ENCODE data around the gene RNU6-1.

The RNU6-1 gene

DNA sequence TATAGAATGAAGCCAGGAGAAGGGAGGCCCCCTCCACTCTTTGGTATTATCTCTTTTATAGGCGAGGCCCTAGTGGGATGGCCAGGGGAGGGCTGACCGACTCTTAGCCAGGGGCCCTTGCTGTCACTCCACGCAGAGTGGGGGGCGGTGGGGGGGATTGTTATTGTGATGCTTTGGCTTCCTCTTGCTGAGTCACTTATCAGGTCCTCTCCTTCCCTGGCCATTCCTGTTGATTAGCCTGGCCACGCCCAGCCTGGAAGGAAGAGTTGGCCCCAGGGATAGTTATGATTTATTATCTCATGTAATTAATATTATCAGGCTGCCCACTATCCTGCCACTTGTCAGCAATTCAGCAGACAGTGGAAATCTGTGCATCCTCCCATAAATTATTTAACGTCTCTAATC is 40.0 kb downstream of the RNU6-1 start:
- DNase-seq = no peak

DNA sequence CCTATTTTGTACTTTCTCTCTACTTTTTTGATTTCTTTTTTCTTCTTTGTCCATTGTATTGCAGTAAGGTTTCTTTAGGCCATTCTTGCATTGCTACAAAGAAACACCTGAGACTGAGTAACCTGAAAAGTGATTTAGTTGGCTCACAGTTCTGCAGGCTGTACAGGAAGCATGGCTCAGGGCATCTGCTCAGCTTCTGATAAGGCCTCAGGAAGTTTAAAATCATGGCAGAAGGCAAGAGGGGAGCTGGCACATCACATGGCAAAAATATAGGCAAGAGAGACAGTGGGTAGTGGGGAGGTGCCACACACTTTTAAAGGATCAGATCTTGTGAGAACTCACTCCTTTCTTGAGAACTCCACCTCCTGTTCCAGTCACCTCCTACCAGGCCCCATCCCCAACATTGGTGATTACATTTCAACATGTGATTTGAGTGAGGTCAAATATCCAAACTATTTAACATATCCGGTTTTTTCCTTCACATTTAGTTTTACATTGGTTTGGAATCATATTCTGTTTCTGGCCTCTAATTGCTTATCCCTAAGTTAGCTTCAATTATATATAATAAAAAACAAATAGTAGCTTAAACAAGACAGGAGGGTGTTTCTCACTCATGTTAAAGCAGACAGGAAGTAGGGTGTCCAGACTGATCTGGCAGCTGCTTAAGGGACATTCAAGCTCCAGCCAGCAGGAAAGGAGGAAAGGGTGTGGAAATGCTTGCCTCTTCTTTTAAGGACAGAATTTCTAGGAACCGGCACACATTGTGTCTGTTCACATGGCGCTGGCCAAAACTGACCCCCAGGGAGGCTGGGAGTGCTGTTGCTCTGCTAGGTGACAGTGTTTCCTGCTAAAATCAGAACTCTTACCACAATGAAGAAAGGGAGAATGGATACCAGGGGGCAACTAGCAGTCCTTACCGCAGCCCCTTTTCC is 43.4 kb downstream of the RNU6-1 start:
- DNase-seq = no peak

DNA sequence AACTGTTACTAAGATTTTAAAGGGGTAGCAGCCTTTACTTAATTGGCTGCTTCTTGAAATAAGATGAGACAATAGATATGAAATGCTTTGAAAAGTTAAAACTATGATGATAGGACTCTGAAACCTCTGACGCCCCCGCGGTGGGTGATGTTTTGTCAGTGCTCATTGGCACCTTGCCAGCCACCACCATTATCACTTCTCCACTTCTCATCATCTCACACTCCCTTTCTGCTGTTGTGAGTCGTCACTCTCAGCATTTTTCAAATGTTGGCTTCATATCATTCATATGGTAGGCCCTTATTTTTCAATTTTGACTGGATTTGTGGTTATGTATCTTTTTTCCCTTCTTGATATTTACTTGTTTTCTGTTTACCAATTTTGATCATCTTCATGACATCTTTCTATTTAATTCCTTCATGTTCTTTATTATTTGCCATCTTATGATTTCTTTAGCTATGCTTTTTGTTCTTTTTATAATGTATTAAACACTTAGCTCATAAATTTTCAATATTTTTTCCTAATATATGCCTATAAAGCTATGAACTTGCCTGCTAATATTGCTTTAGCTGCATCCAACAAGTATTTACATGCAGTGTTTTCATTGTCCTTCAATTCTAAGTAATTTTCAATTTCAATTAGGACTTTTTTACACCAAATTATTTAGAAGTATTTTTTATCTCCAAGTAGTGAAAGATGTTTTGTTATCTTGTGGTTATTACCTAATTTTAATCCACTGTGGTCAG is 44.8 kb downstream of the RNU6-1 start:
- no peak for DNase-seq

DNA sequence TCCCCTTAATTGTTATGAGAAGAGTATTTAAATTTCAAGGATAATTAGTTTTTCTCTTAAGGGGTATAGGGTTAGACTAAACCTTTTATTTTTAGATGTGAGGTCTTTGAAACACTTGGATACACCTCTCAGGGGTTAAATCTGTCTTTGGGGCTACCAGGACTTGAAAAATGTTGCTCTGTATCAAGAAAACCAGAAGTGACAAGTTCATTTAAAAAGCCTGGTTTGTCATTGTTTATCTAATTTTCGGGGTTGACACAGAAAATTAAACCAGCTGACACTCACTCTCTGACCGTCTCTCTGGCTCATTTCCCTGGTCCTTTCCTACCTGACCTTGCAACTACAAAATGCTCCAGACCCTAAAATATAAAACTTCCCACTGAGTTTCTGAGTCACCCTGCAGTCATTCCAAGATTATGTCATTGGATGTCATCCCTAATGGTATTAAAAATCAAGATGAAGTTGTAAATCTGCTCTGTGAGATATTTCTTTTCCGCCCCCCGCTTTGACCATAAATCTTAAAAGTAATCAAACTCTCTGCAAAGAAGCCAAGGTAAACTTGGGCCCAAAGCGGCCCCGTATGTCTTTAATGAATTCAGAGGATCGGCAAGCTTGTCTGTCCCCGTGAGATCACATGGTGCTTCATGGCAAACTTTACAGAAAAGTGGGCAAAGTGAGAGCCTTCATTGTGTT is 47.4 kb downstream of the RNU6-1 start:
- no peak for DNase-seq

DNA sequence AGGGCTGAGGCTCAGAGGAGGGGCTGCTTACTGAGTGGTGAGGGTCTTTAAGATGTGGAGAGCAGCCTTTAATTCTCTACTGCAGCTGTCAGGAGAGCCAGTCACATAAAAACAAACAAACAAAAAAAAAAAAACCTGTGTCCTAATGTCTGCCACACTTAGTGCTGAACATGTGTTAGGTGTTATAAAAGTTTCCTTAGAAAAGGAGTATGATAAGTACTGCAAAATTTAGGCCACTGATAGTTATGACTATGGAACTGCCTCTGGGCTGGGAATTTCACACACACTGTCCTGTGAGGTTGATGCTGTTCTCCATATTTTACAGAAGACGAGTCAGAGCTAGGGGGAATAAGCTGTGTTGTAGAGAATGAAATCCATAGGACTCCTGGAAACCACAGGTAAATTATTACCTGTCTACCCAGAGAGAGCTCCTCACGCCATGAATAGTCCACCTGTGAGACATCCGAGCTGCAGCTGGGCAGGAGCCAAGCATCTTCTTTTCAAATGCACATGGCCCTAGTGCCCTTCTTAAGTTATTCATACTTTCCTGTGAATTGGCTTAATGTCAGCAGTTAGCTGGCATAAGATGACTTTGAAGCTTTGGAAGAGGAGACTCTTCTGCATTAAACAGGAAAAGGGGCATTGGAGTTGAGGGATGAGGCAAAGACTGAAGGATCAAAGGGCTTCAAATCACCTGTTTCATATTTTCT is 49.1 kb downstream of the RNU6-1 start:
- no peak for DNase-seq

Data from CD4-positive, alpha-beta T cell treated with Interleukin-1 beta for 1 hour (primary cell).